Right hindlimb (tissue), 1 donor: Measurements from ENCODE around the gene COL11A2.

Experiments
- DNase-seq: peaks from one replicate; pipeline ENCODE4 v3.0.0-alpha.2; 2018

Gene COL11A2

DNA sequence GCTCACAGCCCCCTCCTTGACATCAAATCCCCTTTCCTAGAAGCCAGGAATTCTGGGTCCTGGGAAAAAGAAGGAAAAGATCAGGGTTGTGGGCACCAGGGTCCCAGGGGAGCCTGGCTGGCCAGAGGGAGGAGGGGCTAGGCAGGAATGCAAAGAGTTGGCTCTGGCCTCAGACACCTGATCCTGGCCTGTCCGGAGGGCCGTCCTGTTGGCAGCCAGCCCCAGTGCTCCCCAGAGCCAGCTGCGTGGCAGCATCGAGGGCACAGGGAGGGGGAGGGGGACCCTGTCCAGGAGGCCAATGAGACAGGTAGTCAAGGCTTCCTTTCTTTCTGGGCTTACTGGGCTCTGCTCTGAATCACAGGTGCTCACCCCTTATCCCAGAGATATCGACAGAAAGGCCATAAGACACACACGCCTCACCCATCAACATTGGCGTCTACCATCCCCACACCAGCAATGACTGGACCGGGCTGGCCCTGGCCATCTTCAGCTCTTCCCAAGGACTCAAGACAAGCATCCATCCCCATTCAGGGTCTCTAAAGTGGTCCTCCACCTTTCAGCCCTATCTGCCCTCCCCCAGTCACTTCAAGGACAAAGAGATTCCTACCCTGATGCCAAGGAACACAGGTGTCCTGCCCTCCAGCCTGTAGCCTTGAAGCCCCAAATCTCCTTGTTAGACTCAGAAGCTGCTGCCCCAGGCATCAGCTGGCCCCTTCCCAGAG, 723 bp downstream of the COL11A2 start:
- DNase-seq: peak; percentile 72

- peak; percentile 65 for DNase-seq
These were observed 1.7 kb downstream of the COL11A2 start for GRCh38 chr6:33190504-33191107.

DNA sequence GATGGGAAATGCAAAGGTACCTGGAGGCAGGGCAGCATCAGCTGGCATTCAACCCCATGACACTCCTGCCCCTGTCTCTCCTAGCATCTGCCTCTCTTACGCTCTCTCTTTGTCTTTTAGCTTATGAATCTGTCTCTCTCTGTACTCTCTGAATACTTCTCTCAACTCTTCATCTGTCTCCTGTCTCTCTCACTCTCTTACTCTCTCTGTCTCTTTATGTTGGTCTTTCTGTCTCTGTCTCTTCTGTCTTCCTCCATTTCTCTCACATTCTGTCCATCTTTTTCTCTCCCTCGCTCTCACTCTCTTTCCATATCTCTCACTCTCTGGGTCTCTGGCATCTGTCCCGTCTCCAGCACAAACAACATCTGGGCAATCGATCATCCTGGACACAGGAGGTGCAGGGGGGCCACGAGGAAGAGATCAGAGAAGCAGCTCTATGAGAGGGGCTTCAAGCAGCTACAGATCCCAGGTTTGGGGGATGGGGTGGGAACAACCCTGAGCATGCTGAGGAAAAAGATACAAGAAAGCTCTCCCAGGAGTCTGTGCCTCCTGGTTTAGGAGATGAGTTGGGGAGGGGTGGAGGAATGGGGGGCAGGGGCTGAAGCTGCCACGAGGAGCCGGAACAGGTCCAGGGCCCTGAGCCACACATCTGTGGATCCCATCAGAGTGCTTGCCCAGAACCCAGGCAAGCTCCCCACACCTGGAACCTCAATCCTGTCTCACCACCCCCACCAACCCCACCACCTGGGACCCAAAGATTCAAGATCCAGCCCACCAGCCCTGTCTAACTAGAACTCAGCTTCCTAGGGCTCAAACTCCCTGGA, 2.4 kb downstream of the COL11A2 start:
- peak; percentile 65 for DNase-seq

DNA sequence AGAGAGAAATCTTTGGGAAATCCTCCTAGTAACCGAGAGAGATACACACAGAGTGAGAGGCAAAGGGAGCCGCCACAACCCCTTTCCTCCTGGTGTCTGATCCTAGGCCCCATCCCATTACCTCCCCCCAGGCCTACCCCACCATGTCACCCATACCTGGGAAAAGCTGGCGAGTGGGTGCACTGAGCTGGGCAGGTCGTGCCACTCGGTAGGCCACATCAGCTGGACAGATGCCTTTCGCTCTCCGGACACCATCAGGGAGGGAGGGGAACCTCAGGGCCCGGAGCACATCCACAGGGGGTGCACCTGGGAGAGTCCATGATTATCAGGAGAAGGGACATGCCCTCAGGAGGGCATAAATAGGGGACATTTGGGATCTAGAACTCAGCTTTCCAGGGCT, 3.1 kb downstream of the COL11A2 start:
- no peak for DNase-seq

DNA sequence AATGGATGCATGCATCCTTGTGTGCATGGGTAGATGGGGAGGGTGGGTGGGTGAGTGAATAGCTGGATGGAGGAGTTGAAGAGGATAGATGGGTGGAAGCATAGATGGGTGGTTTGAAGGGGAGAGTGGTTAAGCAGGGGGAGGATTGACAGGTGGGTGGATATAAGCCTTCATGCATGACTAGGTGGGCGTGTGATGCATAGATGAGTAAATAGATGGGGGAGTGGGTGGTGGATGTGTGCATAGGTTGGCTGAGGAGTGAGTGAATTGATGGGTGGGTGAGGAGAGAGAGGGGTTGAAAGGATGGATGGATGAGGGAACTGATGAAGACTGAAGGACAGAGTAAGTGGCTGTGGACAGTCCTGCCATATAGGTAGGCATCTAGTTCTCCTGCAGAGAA, 4.5 kb downstream of the COL11A2 start:
- no peak for DNase-seq

DNA sequence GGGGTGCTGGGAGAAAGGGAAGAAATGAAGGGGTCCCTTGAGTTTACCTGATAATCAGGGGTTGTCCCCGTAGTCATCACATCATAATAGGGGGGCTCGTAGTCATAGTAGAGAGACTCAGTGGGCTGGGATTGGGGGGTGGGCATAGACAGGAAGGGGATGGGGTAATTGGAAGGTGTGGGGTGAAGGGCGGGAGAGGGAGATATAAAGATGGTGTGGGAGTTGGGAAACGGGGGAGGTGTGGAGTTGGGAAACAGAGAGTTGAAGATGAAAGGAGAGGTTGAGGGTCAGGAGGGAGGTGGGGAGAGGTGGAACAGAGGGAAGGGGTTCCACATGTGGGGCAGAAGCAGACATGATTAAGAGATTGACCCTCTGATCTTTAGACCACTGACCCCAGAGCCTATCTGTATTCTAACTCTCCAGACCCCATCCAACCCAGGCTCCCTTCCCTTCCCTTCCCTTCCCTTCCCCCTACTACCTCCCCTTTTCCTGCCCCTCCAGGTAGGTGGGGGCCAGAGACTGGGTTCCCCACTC, 6.5 kb downstream of the COL11A2 start:
- no peak for DNase-seq

DNA sequence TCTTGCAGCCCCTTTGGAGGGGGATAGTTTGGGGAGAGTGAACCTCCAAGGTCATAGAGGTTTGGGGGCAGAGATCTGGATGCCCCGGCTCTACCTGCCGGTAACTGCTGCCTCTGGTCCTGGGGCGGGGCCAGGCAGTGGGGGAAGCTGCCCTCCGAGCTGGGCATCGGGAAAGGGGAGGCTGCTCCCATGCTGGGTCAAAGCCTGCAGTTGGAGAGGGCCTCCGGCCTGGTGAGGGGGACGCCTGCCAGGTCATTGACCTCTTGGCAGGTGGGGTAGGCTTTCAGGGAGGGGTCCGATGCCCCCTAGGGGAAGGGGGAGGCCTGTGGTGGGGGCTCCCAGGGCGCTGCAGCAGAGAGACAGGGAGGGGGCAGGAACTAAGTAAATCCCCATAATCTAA, 7.1 kb downstream of the COL11A2 start:
- no peak for DNase-seq

DNA sequence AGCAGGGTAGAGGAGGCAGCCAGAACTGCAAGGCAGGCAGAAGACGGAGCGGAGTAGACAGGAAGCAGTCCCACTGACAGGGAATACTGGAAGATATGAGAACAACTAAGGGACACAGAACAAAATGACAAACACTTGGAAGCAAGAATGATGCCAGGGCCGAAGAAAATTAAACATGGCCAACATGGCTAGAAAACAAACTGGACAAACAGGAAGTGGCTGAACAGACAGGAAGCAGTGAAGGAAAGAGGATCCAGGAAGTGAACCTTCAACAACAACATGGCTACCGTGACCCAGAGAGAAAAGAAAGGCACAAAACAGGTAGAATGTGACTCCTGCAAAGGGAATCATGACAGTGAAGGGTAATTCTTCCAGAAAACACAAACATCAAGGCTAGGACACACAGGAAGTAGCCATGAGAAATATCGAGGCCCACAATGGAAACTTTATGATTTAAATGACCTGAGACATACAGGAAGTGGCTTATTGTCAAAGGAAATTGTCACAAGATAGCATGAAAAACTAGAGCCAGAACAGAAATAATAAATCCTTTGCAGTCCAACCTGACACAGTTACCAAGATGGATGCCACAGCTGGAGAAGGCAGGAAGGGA, 9.1 kb downstream of the COL11A2 start:
- DNase-seq: no peak

- no peak for DNase-seq
These were observed 11.1 kb downstream of the COL11A2 start for GRCh38 chr6:33181141-33181540.

GRCh38 chr6:33178755-33179475, 13.4 kb downstream of the COL11A2 start:
- DNase-seq: no peak

- peak; percentile 75 for DNase-seq
These were observed 14.5 kb downstream of the COL11A2 start for GRCh38 chr6:33177552-33178446.

GRCh38 chr6:33176906-33177305, 15.4 kb downstream of the COL11A2 start:
- DNase-seq: no peak

GRCh38 chr6:33175436-33176069, 16.7 kb downstream of the COL11A2 start:
- DNase-seq: peak; percentile 13

DNA sequence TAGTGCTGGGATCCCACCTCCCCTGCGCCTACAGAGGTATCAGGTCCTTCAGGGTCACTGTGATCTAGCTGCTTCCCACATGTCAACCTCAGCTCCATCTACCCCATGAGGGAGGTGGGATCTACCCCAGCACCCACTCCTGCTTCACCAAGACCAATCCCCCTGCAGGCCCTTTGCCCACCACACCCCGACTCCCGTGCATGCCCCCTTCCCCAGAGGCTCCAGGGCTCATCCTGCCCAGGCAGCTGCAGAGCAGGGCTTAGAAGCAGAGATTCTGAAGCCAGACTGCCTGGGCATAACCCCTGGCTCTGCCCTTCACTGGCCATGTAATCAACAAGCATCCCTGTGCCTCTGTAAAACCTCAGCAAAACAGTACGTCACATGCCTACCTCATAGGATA, 17.5 kb downstream of the COL11A2 start:
- peak; percentile 11 for DNase-seq

DNA sequence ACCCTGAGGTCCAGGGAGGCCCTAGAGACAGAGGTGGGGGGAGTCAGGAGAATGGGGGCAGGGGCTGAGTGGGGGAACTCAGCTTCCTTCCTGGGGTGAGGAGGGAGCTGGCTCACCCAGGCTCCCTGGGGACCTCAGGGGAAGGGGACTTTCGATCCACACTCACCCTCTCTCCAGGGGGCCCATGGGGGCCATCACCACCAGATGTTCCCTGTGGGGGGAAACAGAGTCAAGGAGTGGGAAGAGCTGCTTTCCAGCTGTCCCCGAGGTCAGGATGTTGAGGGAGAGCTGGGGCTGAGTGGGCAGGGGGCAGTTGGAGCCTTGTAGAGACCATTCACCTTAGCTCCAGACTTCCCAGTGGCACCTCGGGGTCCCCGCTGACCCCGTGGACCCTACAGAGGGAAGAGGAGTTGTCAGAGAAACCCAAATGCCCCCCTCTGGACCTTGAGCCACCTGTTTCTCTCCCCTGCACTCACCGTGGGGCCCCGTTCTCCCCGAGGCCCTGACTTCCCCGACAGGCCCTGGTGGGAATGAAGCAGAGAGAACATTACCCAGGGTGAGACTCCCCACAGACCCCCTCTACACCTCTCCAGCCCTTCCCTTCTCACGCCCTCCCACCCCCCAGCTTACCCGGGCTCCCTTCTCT, 18.6 kb downstream of the COL11A2 start:
- DNase-seq: peak; percentile 20

- DNase-seq: peak; percentile 24
These were observed 19.4 kb downstream of the COL11A2 start for GRCh38 chr6:33172688-33173534.

- DNase-seq: no peak
These were observed 20.2 kb downstream of the COL11A2 start for GRCh38 chr6:33171880-33172687.
